A549 (cell line): ENCODE data around the gene TCP11L1.
"Not testable (repeated sequence)": the region's sequence is repeated elsewhere in the genome, so short reads cannot be mapped to it uniquely, and the experiment has no call there.

Experiments used
- EHMT2 ChIP-seq: fragments of 200-600 bp; sonication (generic); IDR thresholded peaks from 2 replicates; pipeline ENCODE4 v1.6.1; 2016; ENCODE audit warnings: antibody characterized with exemption, low read depth, mild to moderate bottlenecking, moderate library complexity
- NR3C1 ChIP-seq: fragments of >200 bp; sonication (Bioruptor Twin); formaldehyde crosslinking; IDR thresholded peaks from 3 replicates; pipeline ENCODE4 v1.6.1; 2017
- POLR2A ChIP-seq: IDR thresholded peaks from 2 replicates; pipeline ENCODE4 v1.6.1; 2012; ENCODE audit warnings: mild to moderate bottlenecking, low read length
- RAD21 ChIP-seq, 2 experiments: fragments of >200 bp in 1 of 2; sonication (Bioruptor Twin) in 1 of 2; formaldehyde crosslinking in 1 of 2; IDR thresholded peaks in 1 of 2; conservative IDR thresholded peaks in 1 of 2; 2 replicates in 1 of 2; 3 replicates in 1 of 2; pipeline ENCODE4 v1.6.1; 2012 to 2018; ENCODE audit warnings: inconsistent platforms in 1 of 2
- SMC3 ChIP-seq: fragments of >200 bp; sonication (Bioruptor Twin); formaldehyde crosslinking; IDR thresholded peaks from 3 replicates; pipeline ENCODE4 v1.6.1; 2018; ENCODE audit warnings: inconsistent platforms
- TF ChIP-seq, protein P1 (sequence below): IDR thresholded peaks from 2 replicates; pipeline ENCODE4 v1.6.1; 2012
- TF ChIP-seq, protein P2 (sequence below): fragments of >200 bp; sonication (Bioruptor Twin); formaldehyde crosslinking; IDR thresholded peaks from 3 replicates; pipeline ENCODE4 v1.5.1; 2016
- TF ChIP-seq, protein P3 (sequence below): fragments of 200-600 bp; sonication (generic); IDR thresholded peaks from 2 replicates; pipeline ENCODE4 v1.6.1; 2016; ENCODE audit warnings: antibody characterized with exemption, mild to moderate bottlenecking, moderate library complexity

DNA sequence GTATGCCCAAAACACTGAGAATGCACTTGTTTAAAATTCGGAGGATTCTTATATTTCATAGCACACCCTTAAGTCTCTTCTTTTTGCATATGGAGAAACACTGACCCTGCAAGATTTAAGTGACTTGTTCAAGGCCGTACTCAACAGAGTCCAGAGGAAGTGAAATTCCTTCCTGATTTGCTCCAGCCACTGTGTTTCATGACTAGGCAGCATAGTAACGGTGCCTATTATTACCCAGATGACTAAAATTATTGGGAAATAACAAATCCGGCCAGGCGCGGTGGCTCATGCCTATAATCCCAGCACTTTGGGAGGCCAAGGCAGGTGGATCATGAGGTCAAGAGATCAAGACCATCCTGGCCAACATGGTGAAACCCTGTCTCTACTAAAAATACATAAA is 9.3 kb downstream of the TCP11L1 start:
- TF ChIP-seq POLR2A; RAD21 (conservative IDR thresholded peaks at IDR 0.05 in 1 of 2, IDR thresholded peaks at IDR 0.05 in 1 of 2); SMC3; NR3C1; EHMT2: not testable (repeated sequence)
- TF ChIP-seq, protein P1, sequence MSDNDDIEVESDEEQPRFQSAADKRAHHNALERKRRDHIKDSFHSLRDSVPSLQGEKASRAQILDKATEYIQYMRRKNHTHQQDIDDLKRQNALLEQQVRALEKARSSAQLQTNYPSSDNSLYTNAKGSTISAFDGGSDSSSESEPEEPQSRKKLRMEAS, result not testable (repeated sequence)
- TF ChIP-seq, protein P2, sequence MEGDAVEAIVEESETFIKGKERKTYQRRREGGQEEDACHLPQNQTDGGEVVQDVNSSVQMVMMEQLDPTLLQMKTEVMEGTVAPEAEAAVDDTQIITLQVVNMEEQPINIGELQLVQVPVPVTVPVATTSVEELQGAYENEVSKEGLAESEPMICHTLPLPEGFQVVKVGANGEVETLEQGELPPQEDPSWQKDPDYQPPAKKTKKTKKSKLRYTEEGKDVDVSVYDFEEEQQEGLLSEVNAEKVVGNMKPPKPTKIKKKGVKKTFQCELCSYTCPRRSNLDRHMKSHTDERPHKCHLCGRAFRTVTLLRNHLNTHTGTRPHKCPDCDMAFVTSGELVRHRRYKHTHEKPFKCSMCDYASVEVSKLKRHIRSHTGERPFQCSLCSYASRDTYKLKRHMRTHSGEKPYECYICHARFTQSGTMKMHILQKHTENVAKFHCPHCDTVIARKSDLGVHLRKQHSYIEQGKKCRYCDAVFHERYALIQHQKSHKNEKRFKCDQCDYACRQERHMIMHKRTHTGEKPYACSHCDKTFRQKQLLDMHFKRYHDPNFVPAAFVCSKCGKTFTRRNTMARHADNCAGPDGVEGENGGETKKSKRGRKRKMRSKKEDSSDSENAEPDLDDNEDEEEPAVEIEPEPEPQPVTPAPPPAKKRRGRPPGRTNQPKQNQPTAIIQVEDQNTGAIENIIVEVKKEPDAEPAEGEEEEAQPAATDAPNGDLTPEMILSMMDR, result not testable (repeated sequence)
- TF ChIP-seq, protein P3, sequence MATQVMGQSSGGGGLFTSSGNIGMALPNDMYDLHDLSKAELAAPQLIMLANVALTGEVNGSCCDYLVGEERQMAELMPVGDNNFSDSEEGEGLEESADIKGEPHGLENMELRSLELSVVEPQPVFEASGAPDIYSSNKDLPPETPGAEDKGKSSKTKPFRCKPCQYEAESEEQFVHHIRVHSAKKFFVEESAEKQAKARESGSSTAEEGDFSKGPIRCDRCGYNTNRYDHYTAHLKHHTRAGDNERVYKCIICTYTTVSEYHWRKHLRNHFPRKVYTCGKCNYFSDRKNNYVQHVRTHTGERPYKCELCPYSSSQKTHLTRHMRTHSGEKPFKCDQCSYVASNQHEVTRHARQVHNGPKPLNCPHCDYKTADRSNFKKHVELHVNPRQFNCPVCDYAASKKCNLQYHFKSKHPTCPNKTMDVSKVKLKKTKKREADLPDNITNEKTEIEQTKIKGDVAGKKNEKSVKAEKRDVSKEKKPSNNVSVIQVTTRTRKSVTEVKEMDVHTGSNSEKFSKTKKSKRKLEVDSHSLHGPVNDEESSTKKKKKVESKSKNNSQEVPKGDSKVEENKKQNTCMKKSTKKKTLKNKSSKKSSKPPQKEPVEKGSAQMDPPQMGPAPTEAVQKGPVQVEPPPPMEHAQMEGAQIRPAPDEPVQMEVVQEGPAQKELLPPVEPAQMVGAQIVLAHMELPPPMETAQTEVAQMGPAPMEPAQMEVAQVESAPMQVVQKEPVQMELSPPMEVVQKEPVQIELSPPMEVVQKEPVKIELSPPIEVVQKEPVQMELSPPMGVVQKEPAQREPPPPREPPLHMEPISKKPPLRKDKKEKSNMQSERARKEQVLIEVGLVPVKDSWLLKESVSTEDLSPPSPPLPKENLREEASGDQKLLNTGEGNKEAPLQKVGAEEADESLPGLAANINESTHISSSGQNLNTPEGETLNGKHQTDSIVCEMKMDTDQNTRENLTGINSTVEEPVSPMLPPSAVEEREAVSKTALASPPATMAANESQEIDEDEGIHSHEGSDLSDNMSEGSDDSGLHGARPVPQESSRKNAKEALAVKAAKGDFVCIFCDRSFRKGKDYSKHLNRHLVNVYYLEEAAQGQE, result not testable (repeated sequence)
